Body of pancreas (tissue), 4 donors: ENCODE results near the gene PCSK6. TPM values are rescaled to one million over a fixed set of nuclear protein-coding genes. Genes with fewer than 3 reads are reported as not detected.

Source experiments
- ATAC-seq: fragments of 150-250 bp; one replicate; pipeline ENCODE4 v1.9.1; 2016
- DNase-seq, 4 donors: peaks; one replicate each; pipeline ENCODE4 v3.0.0-alpha.2; 2019
- H3K27ac ChIP-seq, 4 donors: fragments of 200-600 bp; sonication (generic); 1 replicate in 3 of 4; 2 replicates in 1 of 4; pipeline versions ENCODE4 v1.5.1 to v1.6.1; 2016 to 2019; ENCODE audit warnings: mild to moderate bottlenecking in 1 of 4, mixed read lengths in 1 of 4, moderate library complexity in 1 of 4
- H3K27me3 ChIP-seq, 2 donors: fragments of 200-600 bp; sonication (generic); one replicate each; pipeline ENCODE4 v1.6.0; 2016; ENCODE audit warnings: mild to moderate bottlenecking in 1 of 2
- H3K36me3 ChIP-seq, 2 donors: fragments of 200-600 bp; sonication (generic); replicated peaks in 1 of 2; 2 replicates each; pipeline ENCODE4 v1.5.1; 2016; ENCODE audit warnings: low read depth in 2 of 2; ENCODE audit not compliant: insufficient read depth in 1 of 2
- H3K4me1 ChIP-seq: fragments of 200-600 bp; sonication (generic); one replicate; pipeline ENCODE4 v1.6.0; 2016
- H3K4me3 ChIP-seq, 2 donors: fragments of 200-600 bp; sonication (generic); 1 replicate in 1 of 2; 2 replicates in 1 of 2; pipeline ENCODE4 v1.5.1; 2016 to 2019
- H3K9me3 ChIP-seq, 3 donors: fragments of 200-600 bp; sonication (generic); 1 replicate in 2 of 3; 2 replicates in 1 of 3; pipeline ENCODE4 v1.5.1; 2016
- CTCF ChIP-seq, 7 experiments: fragments of 450-650 bp in 4 of 7; fragments of 200-600 bp in 3 of 7; sonication (generic) in 3 of 7; IDR thresholded peaks; one replicate each; pipeline ENCODE4 v1.5.1; 2016 to 2019; ENCODE audit warnings: antibody characterized with exemption in 7 of 7
- POLR2A ChIP-seq, 3 donors: fragments of 450-650 bp; IDR thresholded peaks; one replicate each; pipeline ENCODE4 v1.6.1; 2016; ENCODE audit warnings: antibody characterized with exemption in 3 of 3, mild to moderate bottlenecking in 2 of 3
- WGBS, 2 donors: methylation state at CpG; one replicate each; pipeline ENCODE4 v1.1.5; 2017; 5-methylcytosine and 5-hydroxymethylcytosine counted together
- intact Hi-C: fragments of 100-400 bp; cut with DNase I; formaldehyde crosslinking; loops from one replicate; pipeline ENCODE4 v1.15.1; 2023
- total RNA-seq, 2 donors: library from RNA; depleted of rRNA; stranded (reverse); fragments of >200 nt; gene quantifications; one replicate each; pipeline ENCODE4 v1.1.0, GENCODE V29; 2016

PCSK6 gene
- total RNA-seq, 2 donors from 2014 or later = 8.9 to 10.1 TPM

- peaks cover 8% of the 10 kb centered on the region for H3K4me1 ChIP-seq
- no peak for DNase-seq
- no peak for ATAC-seq
- H3K9me3 ChIP-seq = no peaks in the 10 kb centered on the region
- WGBS, 2 donors = 90% methylated on average over 2 of the region's 2 CpGs; no CpG with 5 or more reads in 1 of the 2 donors
- TF ChIP-seq CTCF (IDR thresholded peaks at IDR 0.05) = no peak
- TF ChIP-seq POLR2A (IDR thresholded peaks at IDR 0.05) = no peak
- H3K27ac ChIP-seq = no peak overlapping the region
- no peaks in the 10 kb centered on the region for H3K36me3 ChIP-seq
- no peaks in the 10 kb centered on the region for H3K27me3 ChIP-seq
- intact Hi-C loops = no loop called here
- H3K4me3 ChIP-seq = no peak overlapping the region
Measured at GRCh38 chr15:101447168-101447533, 42.4 kb downstream of the PCSK6 start.

GRCh38 chr15:101446518-101447167 is 42.9 kb downstream of the PCSK6 start:
- Histone ChIP-seq H3K4me3 (no peak overlapping the region), H3K4me1 (peaks cover 7% of the 10 kb centered on the region), H3K9me3 (no peaks in the 10 kb centered on the region), H3K27ac (no peak overlapping the region), H3K36me3 (no peaks in the 10 kb centered on the region), H3K27me3 (no peaks in the 10 kb centered on the region)
- no peak for DNase-seq
- TF ChIP-seq POLR2A (IDR thresholded peaks at IDR 0.05) = no peak
- no peak for TF ChIP-seq CTCF (IDR thresholded peaks at IDR 0.05)
- WGBS, 2 donors = 75 to 79% methylated on average over 9 to 12 of the region's 12 CpGs
- intact Hi-C loops = no loop called here
- ATAC-seq = no peak

- WGBS, 2 donors = 66 to 68% methylated on average over 20 of the region's 22 CpGs
- no peaks in the 10 kb centered on the region for H3K27me3 ChIP-seq
- no peaks in the 10 kb centered on the region for H3K36me3 ChIP-seq
- H3K4me3 ChIP-seq = no peak overlapping the region
- DNase-seq (no peak), ATAC-seq (peak; percentile 33)
- intact Hi-C loops = no loop called here
- TF ChIP-seq CTCF (IDR thresholded peaks at IDR 0.05) (no peak), POLR2A (IDR thresholded peaks at IDR 0.05) (no peak)
- no peaks in the 10 kb centered on the region for H3K9me3 ChIP-seq
- H3K4me1 ChIP-seq = no peaks in the 10 kb centered on the region
- H3K27ac ChIP-seq = no peak overlapping the region
Measured at GRCh38 chr15:101445562-101446517, 43.7 kb downstream of the PCSK6 start.

- no peaks in the 10 kb centered on the region for H3K27me3 ChIP-seq
- no peak overlapping the region for H3K4me3 ChIP-seq
- 92 to 95% methylated on average over 12 of the region's 12 CpGs for WGBS, 2 donors
- no peak overlapping the region for H3K27ac ChIP-seq
- ATAC-seq (no peak), DNase-seq (no peak)
- intact Hi-C loops = no loop called here
- no peaks in the 10 kb centered on the region for H3K9me3 ChIP-seq
- peaks cover 4% of the 10 kb centered on the region for H3K4me1 ChIP-seq
- no peak for TF ChIP-seq CTCF (IDR thresholded peaks at IDR 0.05)
- TF ChIP-seq POLR2A (IDR thresholded peaks at IDR 0.05) = no peak
- no peaks in the 10 kb centered on the region for H3K36me3 ChIP-seq
Measured at GRCh38 chr15:101444807-101445508, 44.5 kb downstream of the PCSK6 start.
